ENCODE data around the gene MRPS9. TPM values are rescaled to one million over a fixed set of nuclear protein-coding genes. Genes with fewer than 3 reads are reported as not detected.

Gene MRPS9
- total RNA-seq, 1 donor = 17.8 TPM

GRCh38 chr2:105125428-105125827 is 87.6 kb downstream of the MRPS9 start:
- H3K4me3 ChIP-seq (ENCODE audit: low read depth, low read length) = no peak overlapping the region
- TF ChIP-seq CTCF (IDR thresholded peaks at IDR 0.05; ENCODE audit: insufficient read depth, low read length) = peak; percentile 8
- DNase-seq (ENCODE audit: low read depth) = no peak

GRCh38 chr2:105125920-105126319 is 88.1 kb downstream of the MRPS9 start:
- H3K4me3 ChIP-seq (ENCODE audit: low read depth, low read length) = no peak overlapping the region
- no peak for TF ChIP-seq CTCF (IDR thresholded peaks at IDR 0.05; ENCODE audit: insufficient read depth, low read length)
- DNase-seq (ENCODE audit: low read depth) = no peak

- no peak for TF ChIP-seq CTCF (IDR thresholded peaks at IDR 0.05; ENCODE audit: insufficient read depth, low read length)
Observed at GRCh38 chr2:105126336-105126735, 88.5 kb downstream of the MRPS9 start.

DNA sequence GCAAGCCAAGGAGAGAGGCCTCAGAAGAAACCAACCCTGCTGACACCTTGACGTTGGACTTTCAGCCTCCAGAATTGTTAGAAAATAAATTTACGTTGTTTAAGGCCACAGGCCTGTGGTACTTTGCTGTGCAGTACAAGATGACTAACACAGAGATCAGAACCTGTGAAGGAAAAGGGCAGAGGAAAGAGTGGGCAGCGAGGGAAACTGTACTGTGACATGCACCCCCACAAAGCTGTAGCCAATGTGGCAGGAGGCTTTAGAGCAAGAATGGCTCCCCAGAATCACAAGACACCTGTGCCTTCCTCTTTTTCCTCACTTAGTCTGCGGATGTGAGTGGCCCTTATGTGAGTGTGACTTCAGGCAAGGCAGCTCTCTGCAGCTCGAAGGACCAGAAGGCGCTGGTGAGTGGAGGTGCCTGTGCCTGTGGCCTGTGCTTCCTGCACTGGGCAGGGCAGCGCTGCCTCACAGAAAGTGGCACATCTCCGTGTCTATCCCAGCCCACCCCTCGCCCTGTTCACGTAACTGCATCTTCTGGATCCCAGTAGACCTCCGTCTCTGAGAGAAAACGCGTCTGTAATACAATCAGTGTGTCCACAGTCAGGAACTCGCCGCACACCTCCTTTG is 89.5 kb downstream of the MRPS9 start:
- DNase-seq (ENCODE audit: low read depth) = no peak

More at GRCh38 chr2:105126336-105126735, 88.5 kb downstream of the MRPS9 start:
- DNase-seq (ENCODE audit: low read depth) = no peak
- no peak overlapping the region for H3K4me3 ChIP-seq (ENCODE audit: low read depth, low read length)

GRCh38 chr2:105129722-105130232 is 91.9 kb downstream of the MRPS9 start:
- DNase-seq (ENCODE audit: low read depth) = no peak
- TF ChIP-seq CTCF (IDR thresholded peaks at IDR 0.05; ENCODE audit: insufficient read depth, low read length) = no peak
- H3K4me3 ChIP-seq (ENCODE audit: low read depth, low read length) = no peak overlapping the region

More for the DNA sequence above, 89.5 kb downstream of the MRPS9 start:
- TF ChIP-seq CTCF (IDR thresholded peaks at IDR 0.05; ENCODE audit: insufficient read depth, low read length) = no peak
- no peak overlapping the region for H3K4me3 ChIP-seq (ENCODE audit: low read depth, low read length)

DNA sequence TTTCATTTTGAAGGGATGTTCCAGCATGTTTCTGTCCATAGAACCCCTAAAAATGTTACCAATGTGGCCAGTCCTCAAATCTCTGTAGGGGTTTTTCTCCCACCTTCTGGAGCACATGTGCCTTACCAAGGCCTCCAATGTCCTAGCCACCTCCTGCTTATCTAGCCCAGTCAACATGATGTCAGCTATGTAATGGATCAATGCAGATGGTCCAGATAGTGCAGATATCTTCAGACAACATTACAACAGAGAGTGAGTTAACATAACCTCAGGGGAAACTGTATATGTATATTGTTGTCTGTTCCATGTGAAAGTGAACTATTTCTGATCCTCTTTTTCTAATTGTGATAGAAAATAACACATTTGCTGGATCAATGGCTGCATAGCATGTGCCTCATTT is 92.7 kb downstream of the MRPS9 start:
- no peak for TF ChIP-seq CTCF (IDR thresholded peaks at IDR 0.05; ENCODE audit: insufficient read depth, low read length)
- no peak overlapping the region for H3K4me3 ChIP-seq (ENCODE audit: low read depth, low read length)
- no peak for DNase-seq (ENCODE audit: low read depth)

- peak; percentile 21 for DNase-seq (ENCODE audit: low read depth)
- no peak overlapping the region for H3K4me3 ChIP-seq (ENCODE audit: low read depth, low read length)
- TF ChIP-seq CTCF (IDR thresholded peaks at IDR 0.05; ENCODE audit: insufficient read depth, low read length) = no peak
Observed at GRCh38 chr2:105134081-105134480, 96.2 kb downstream of the MRPS9 start.
